H9 (cell line): ENCODE data around the gene DCAF6. TPM values are rescaled to one million over a fixed set of nuclear protein-coding genes. Genes with fewer than 3 reads are reported as not detected.

Experiments used
- DNase-seq: peaks from one replicate; pipeline ENCODE4 v3.0.0-alpha.2; 2017
- H2AFZ ChIP-seq: one replicate; pipeline ENCODE4 v1.6.1; 2013; ENCODE audit warnings: mild to moderate bottlenecking, low read length, control low read depth, moderate library complexity
- H2AK5ac ChIP-seq: 2 replicates; pipeline ENCODE4 v1.6.1; 2013; ENCODE audit warnings: low read length, control low read depth, mixed read lengths; ENCODE audit not compliant: insufficient read length
- H2BK120ac ChIP-seq: one replicate; pipeline ENCODE4 v1.6.1; 2013; ENCODE audit warnings: low read depth, mild to moderate bottlenecking, low read length, control low read depth, inconsistent platforms; ENCODE audit not compliant: poor library complexity, severe bottlenecking
- H2BK12ac ChIP-seq: 2 replicates; pipeline ENCODE4 v1.6.1; 2013; ENCODE audit warnings: low read length, control low read depth, mixed read lengths, low read depth; ENCODE audit not compliant: insufficient read length
- H2BK15ac ChIP-seq: 2 replicates; pipeline ENCODE4 v1.6.1; 2013; ENCODE audit warnings: low read depth, low read length, control low read depth
- H2BK20ac ChIP-seq: one replicate; pipeline ENCODE4 v1.6.1; 2013; ENCODE audit warnings: low read depth, mild to moderate bottlenecking, low read length, control low read depth, inconsistent platforms; ENCODE audit not compliant: poor library complexity, severe bottlenecking
- H2BK5ac ChIP-seq: 2 replicates; pipeline ENCODE4 v1.6.1; 2013; ENCODE audit warnings: low read length, control low read depth, mixed read lengths; ENCODE audit not compliant: insufficient read length
- H3K14ac ChIP-seq: 2 replicates; pipeline ENCODE4 v1.6.1; 2013; ENCODE audit warnings: low read length, control low read depth; ENCODE audit not compliant: insufficient read depth
- H3K18ac ChIP-seq: 2 replicates; pipeline ENCODE4 v1.6.1; 2013; ENCODE audit warnings: low read depth, mild to moderate bottlenecking, mixed read lengths, low read length, control low read depth; ENCODE audit not compliant: insufficient read length
- H3K23ac ChIP-seq: 2 replicates; pipeline ENCODE4 v1.6.1; 2013; ENCODE audit warnings: low read length, control low read depth, mixed read lengths, low read depth; ENCODE audit not compliant: insufficient read length
- H3K23me2 ChIP-seq: 2 replicates; pipeline ENCODE4 v1.6.1; 2013; ENCODE audit warnings: low read depth, mild to moderate bottlenecking, mixed read lengths, low read length, control low read depth; ENCODE audit not compliant: insufficient read length, poor library complexity, severe bottlenecking
- H3K27ac ChIP-seq: 2 replicates; pipeline ENCODE4 v1.5.1; 2013; ENCODE audit warnings: low read length, control low read depth, mixed read lengths, low read depth; ENCODE audit not compliant: insufficient read length
- H3K27me3 ChIP-seq: 2 replicates; pipeline ENCODE4 v1.6.1; 2013; ENCODE audit warnings: low read length, control low read depth, inconsistent platforms; ENCODE audit not compliant: insufficient read depth
- H3K4ac ChIP-seq: 2 replicates; pipeline ENCODE4 v1.6.1; 2013; ENCODE audit warnings: low read depth, mild to moderate bottlenecking, control low read depth, inconsistent platforms, low read length, moderate library complexity
- H3K4me1 ChIP-seq: 2 replicates; pipeline ENCODE4 v1.6.1; 2013; ENCODE audit warnings: low read length, control low read depth, inconsistent platforms; ENCODE audit not compliant: insufficient read depth
- H3K4me2 ChIP-seq: 2 replicates; pipeline ENCODE4 v1.6.1; 2013; ENCODE audit warnings: low read length, control low read depth, mixed read lengths; ENCODE audit not compliant: insufficient read length, insufficient read depth
- H3K56ac ChIP-seq: 2 replicates; pipeline ENCODE4 v1.6.1; 2013; ENCODE audit warnings: low read depth, mild to moderate bottlenecking, mixed read lengths, low read length, control low read depth; ENCODE audit not compliant: insufficient read length
- H3K79me1 ChIP-seq: 2 replicates; pipeline ENCODE4 v1.6.1; 2013; ENCODE audit warnings: low read depth, mild to moderate bottlenecking, moderate library complexity, low read length, control low read depth, inconsistent platforms; ENCODE audit not compliant: insufficient read depth, poor library complexity, severe bottlenecking
- H3K79me2 ChIP-seq: 2 replicates; pipeline ENCODE4 v1.6.1; 2013; ENCODE audit warnings: low read length, control low read depth, inconsistent platforms; ENCODE audit not compliant: insufficient read depth
- H3K9ac ChIP-seq: 2 replicates; pipeline ENCODE4 v1.6.1; 2013; ENCODE audit warnings: low read length, control low read depth, mixed read lengths; ENCODE audit not compliant: insufficient read length; ENCODE audit errors: extremely low read depth
- H3K9me3 ChIP-seq: one replicate; pipeline ENCODE4 v1.6.1; 2013; ENCODE audit warnings: low read depth, low read length, inconsistent platforms; ENCODE audit not compliant: control insufficient read depth
- H3T11ph ChIP-seq: one replicate; pipeline ENCODE4 v1.6.1; 2013; ENCODE audit warnings: mild to moderate bottlenecking, low read length, control low read depth, inconsistent platforms
- H4K20me1 ChIP-seq: one replicate; pipeline ENCODE4 v1.6.1; 2013; ENCODE audit not compliant: control insufficient read depth, insufficient read length, insufficient read depth
- H4K5ac ChIP-seq: 2 replicates; pipeline ENCODE4 v1.6.1; 2013; ENCODE audit warnings: low read depth, mild to moderate bottlenecking, mixed read lengths, low read length, control low read depth; ENCODE audit not compliant: insufficient read length
- H4K8ac ChIP-seq: replicated peaks from 2 replicates; pipeline ENCODE4 v1.6.1; 2013; ENCODE audit warnings: low read length, control low read depth, mixed read lengths, low read depth; ENCODE audit not compliant: insufficient read length
- H4K91ac ChIP-seq: 2 replicates; pipeline ENCODE4 v1.6.1; 2013; ENCODE audit warnings: low read depth, mild to moderate bottlenecking, moderate library complexity, mixed read lengths, low read length, control low read depth; ENCODE audit not compliant: insufficient read length
- H3K27ac Mint-ChIP-seq, 3 experiments: 2 replicates in 2 of 3; 3 replicates in 1 of 3; pipeline ENCODE4 v1.8.0; 2020 to 2021; ENCODE audit warnings: mixed read lengths in 3 of 3, mild to moderate bottlenecking in 1 of 3, moderate library complexity in 1 of 3
- H3K27me3 Mint-ChIP-seq: 2 replicates; pipeline ENCODE4 v1.8.0; 2021; ENCODE audit warnings: low read depth, mild to moderate bottlenecking, moderate library complexity, mixed read lengths
- H3K36me3 Mint-ChIP-seq, 3 experiments: 2 replicates in 2 of 3; 3 replicates in 1 of 3; pipeline ENCODE4 v1.8.0; 2020 to 2021; ENCODE audit warnings: low read depth in 3 of 3, mixed read lengths in 3 of 3; ENCODE audit not compliant: insufficient read depth in 1 of 3
- H3K4me1 Mint-ChIP-seq, 2 experiments: 2 replicates each; pipeline ENCODE4 v1.8.0; 2020; ENCODE audit warnings: mixed read lengths in 2 of 2
- H3K4me3 Mint-ChIP-seq, 2 experiments: 2 replicates in 1 of 2; 3 replicates in 1 of 2; pipeline ENCODE4 v1.8.0; 2020 to 2021; ENCODE audit warnings: mild to moderate bottlenecking in 2 of 2, mixed read lengths in 2 of 2, moderate library complexity in 1 of 2
- H3K9me3 Mint-ChIP-seq, 2 experiments: 2 replicates in 1 of 2; 3 replicates in 1 of 2; pipeline ENCODE4 v1.8.0; 2020; ENCODE audit warnings: mild to moderate bottlenecking in 2 of 2, mixed read lengths in 2 of 2, moderate library complexity in 1 of 2
- WGBS: extraction: QIAGEN DNeasy Blood & Tissue Kit; methylation state at CpG from one replicate; pipeline ENCODE4 v1.1.7; 2013; ENCODE audit warnings: missing lambda C conversion rate, low lambda C conversion rate, mixed read lengths; ENCODE audit not compliant: insufficient read length; ENCODE audit errors: extremely low coverage; 5-methylcytosine and 5-hydroxymethylcytosine counted together
- total RNA-seq: library from RNA; stranded (reverse); gene quantifications from 2 replicates; pipeline ENCODE4 v1.2.1, GENCODE V29; 2021
- TF ChIP-seq, protein P1 (sequence below): fragments of 200-600 bp; sonication (generic); conservative IDR thresholded peaks from 3 replicates; pipeline ENCODE4 v1.8.0; 2021; ENCODE audit warnings: antibody characterized with exemption, mild to moderate bottlenecking

Gene DCAF6
- total RNA-seq, 1 experiment from 2014 or later = 16.0 TPM

DNA sequence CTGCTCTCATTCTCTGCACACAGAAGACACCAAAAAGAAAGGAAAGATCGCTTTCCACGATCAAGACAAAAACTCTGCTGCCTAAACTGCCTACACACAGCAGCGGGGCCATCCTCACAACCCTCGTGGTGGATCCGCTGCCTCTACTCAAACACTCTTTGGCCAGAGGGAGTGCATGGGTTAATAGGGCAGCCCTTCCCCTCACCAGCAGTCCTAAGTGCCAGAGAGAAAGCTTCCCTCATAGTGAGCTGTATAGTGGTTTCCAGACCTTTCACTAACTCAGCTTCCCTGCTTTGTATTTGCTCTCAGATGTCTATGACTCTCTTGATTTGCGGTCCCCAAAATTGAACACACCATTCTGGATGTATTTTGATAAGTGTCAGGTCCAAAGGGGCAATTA is 169.4 kb downstream of the DCAF6 start:
- Histone ChIP-seq H4K8ac (no peak overlapping the region), H3K79me1 (no peaks in the 10 kb centered on the region), H3K4me1 (0 out of 2 replicates have a peak, but pooled peaks cover 2% of the 10 kb centered on the region), H3K9me3 (no peaks in the 10 kb centered on the region), H4K5ac (no peak overlapping the region), H3K27ac (no peak overlapping the region), H3K79me2 (no peaks in the 10 kb centered on the region), H3K23me2 (no peaks in the 10 kb centered on the region), H3K27me3 (no peaks in the 10 kb centered on the region), H2BK12ac (no peak overlapping the region), H2BK20ac (no peak overlapping the region), H3K23ac (no peak overlapping the region), H2BK15ac (no peak overlapping the region), H3K9ac (no peak overlapping the region), H2AFZ (no peak overlapping the region), H3K14ac (no peak overlapping the region), H3K56ac (no peak overlapping the region), H2AK5ac (no peak overlapping the region), H4K20me1 (no peaks in the 10 kb centered on the region), H3K4ac (no peak overlapping the region), H3T11ph (no peak overlapping the region), H3K18ac (no peak overlapping the region), H2BK5ac (no peak overlapping the region), H2BK120ac (no peak overlapping the region), H4K91ac (no peak overlapping the region), H3K4me2 (no peak overlapping the region)
- no peaks in the 10 kb centered on the region for H3K27me3 Mint-ChIP-seq
- H3K27ac Mint-ChIP-seq = peak overlapping the region in 1 of 3 experiments; percentile 37; a peak in 3 of 7 replicates
- DNase-seq = no peak
- H3K4me3 Mint-ChIP-seq = no peak overlapping the region
- WGBS = no CpG with 5 or more reads among the region's 6 CpGs
- peaks cover 13 to 18% of the 10 kb centered on the region in 2 experiments for H3K4me1 Mint-ChIP-seq
- H3K9me3 Mint-ChIP-seq = no peaks in the 10 kb centered on the region
- TF ChIP-seq, protein P1, sequence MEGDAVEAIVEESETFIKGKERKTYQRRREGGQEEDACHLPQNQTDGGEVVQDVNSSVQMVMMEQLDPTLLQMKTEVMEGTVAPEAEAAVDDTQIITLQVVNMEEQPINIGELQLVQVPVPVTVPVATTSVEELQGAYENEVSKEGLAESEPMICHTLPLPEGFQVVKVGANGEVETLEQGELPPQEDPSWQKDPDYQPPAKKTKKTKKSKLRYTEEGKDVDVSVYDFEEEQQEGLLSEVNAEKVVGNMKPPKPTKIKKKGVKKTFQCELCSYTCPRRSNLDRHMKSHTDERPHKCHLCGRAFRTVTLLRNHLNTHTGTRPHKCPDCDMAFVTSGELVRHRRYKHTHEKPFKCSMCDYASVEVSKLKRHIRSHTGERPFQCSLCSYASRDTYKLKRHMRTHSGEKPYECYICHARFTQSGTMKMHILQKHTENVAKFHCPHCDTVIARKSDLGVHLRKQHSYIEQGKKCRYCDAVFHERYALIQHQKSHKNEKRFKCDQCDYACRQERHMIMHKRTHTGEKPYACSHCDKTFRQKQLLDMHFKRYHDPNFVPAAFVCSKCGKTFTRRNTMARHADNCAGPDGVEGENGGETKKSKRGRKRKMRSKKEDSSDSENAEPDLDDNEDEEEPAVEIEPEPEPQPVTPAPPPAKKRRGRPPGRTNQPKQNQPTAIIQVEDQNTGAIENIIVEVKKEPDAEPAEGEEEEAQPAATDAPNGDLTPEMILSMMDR = no peak
- peaks cover 0 to 18% (median 3%) of the 10 kb centered on the region in 3 experiments; a peak in 4 of 7 replicates for H3K36me3 Mint-ChIP-seq
